ENCODE measurements around the gene KCTD2.

DNA sequence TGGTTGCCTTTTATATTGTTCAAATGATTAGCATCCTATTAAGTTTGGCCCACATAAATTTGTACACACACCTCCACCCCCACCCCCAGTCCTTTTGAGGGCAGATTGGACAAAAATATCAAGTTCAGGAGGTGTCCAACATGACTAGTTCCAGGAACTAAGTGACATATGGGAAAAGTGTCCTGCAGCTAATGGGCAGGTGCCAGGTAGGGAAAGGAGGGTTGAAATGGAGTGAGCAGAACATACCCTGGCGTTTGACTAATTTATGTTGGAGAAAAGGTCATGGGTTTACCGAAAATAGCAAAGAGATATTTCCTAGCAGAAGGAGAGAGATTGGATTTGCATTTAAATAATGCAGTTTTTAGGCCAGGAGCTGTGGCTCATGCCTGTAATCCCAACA lies 4.9 kb downstream of the KCTD2 start:
- TF ChIP-seq, protein P1, sequence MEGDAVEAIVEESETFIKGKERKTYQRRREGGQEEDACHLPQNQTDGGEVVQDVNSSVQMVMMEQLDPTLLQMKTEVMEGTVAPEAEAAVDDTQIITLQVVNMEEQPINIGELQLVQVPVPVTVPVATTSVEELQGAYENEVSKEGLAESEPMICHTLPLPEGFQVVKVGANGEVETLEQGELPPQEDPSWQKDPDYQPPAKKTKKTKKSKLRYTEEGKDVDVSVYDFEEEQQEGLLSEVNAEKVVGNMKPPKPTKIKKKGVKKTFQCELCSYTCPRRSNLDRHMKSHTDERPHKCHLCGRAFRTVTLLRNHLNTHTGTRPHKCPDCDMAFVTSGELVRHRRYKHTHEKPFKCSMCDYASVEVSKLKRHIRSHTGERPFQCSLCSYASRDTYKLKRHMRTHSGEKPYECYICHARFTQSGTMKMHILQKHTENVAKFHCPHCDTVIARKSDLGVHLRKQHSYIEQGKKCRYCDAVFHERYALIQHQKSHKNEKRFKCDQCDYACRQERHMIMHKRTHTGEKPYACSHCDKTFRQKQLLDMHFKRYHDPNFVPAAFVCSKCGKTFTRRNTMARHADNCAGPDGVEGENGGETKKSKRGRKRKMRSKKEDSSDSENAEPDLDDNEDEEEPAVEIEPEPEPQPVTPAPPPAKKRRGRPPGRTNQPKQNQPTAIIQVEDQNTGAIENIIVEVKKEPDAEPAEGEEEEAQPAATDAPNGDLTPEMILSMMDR (IDR thresholded peaks at IDR 0.05; ENCODE audit: insufficient read depth, low read length, poor library complexity, severe bottlenecking): no peak
- TF ChIP-seq EZH2phosphoT487 (conservative IDR thresholded peaks at IDR 0.05; ENCODE audit: low read length): no peak
